OCI-LY1 (cell line): Measurements from ENCODE around the gene LCN15.

ENCODE experiments used
- EZH2 ChIP-seq: fragments of 200-600 bp; sonication (generic), shearing (Covaris generic); IDR thresholded peaks from 2 replicates; pipeline ENCODE4 v1.8.0; 2017; ENCODE audit warnings: borderline replicate concordance, mixed run types, mild to moderate bottlenecking, antibody characterized with exemption, low read length, moderate library complexity, mixed read lengths
- TF ChIP-seq, protein P1 (sequence below): fragments of 200-600 bp; sonication (generic), shearing (Covaris generic); IDR thresholded peaks from 2 replicates; pipeline ENCODE4 v1.5.1; 2017; ENCODE audit warnings: mild to moderate bottlenecking, antibody characterized with exemption, low read length, moderate library complexity, mixed read lengths

DNA sequence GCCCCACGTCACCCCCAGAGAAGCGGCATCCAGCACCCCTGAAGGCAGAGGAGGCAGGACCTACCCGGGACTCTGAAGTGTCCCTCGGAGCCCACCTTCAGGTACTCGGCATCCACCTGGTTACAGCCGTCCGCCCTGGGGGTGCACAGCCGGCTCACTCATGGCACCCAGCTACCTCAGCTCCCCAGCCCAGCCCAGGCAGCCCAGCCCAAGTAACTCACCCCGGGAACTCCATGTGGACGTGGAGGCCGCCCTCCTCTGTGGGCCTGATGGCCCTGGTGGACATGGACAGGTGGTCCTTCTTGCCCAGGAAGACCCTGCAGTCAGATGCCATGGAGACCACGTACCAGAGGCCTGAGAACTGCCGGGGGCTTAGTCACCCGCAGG is 676 bp downstream of the LCN15 start:
- TF ChIP-seq, protein P1, sequence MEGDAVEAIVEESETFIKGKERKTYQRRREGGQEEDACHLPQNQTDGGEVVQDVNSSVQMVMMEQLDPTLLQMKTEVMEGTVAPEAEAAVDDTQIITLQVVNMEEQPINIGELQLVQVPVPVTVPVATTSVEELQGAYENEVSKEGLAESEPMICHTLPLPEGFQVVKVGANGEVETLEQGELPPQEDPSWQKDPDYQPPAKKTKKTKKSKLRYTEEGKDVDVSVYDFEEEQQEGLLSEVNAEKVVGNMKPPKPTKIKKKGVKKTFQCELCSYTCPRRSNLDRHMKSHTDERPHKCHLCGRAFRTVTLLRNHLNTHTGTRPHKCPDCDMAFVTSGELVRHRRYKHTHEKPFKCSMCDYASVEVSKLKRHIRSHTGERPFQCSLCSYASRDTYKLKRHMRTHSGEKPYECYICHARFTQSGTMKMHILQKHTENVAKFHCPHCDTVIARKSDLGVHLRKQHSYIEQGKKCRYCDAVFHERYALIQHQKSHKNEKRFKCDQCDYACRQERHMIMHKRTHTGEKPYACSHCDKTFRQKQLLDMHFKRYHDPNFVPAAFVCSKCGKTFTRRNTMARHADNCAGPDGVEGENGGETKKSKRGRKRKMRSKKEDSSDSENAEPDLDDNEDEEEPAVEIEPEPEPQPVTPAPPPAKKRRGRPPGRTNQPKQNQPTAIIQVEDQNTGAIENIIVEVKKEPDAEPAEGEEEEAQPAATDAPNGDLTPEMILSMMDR: no peak
- no peak for TF ChIP-seq EZH2
